Lower leg skin (tissue), 4 donors: ENCODE data around the gene GRWD1. TPM values are rescaled to one million over a fixed set of nuclear protein-coding genes. Genes with fewer than 3 reads are reported as not detected.

Experiments used
- DNase-seq, 2 donors: peaks; one replicate each; pipeline ENCODE4 v3.0.0-alpha.2; 2019; ENCODE audit warnings: low spot score in 2 of 2
- H3K4me3 ChIP-seq: fragments of 200-600 bp; sonication (generic); 2 replicates; pipeline ENCODE4 v1.5.1; 2017; ENCODE audit warnings: mild to moderate bottlenecking, low read depth; ENCODE audit not compliant: poor library complexity, severe bottlenecking
- CTCF ChIP-seq, 3 donors: fragments of 450-650 bp; IDR thresholded peaks; one replicate each; pipeline ENCODE4 v1.5.1; 2016; ENCODE audit warnings: antibody characterized with exemption in 3 of 3, mild to moderate bottlenecking in 3 of 3, moderate library complexity in 2 of 3
- POLR2A ChIP-seq, 2 donors: fragments of 450-650 bp; IDR thresholded peaks; one replicate each; pipeline ENCODE4 v1.6.1; 2016 to 2017; ENCODE audit warnings: antibody characterized with exemption in 2 of 2, mild to moderate bottlenecking in 1 of 2, moderate library complexity in 1 of 2
- WGBS, 2 donors: methylation state at CpG; one replicate each; pipeline ENCODE4 v1.1.5; 2018; 5-methylcytosine and 5-hydroxymethylcytosine counted together
- intact Hi-C: fragments of 100-400 bp; cut with DNase I; formaldehyde crosslinking; loops from one replicate; pipeline ENCODE4 v1.15.0; 2023; ENCODE audit warnings: low total_unique reads
- total RNA-seq, 4 donors: library from RNA; depleted of rRNA; stranded (reverse); fragments of >200 nt; gene quantifications; one replicate each; pipeline ENCODE4 v1.1.0, GENCODE V29; 2016

Gene GRWD1
- total RNA-seq, 4 donors from 2014 or later = 33.3 to 44.4 (median 39.3) TPM

- no peak for DNase-seq
- intact Hi-C loops = loop anchor here (5.0 kb wide), 1 partner anchor 832 kb away; no protein-coding TSS in a partner anchor
- TF ChIP-seq POLR2A (IDR thresholded peaks at IDR 0.05) (no peak), CTCF (IDR thresholded peaks at IDR 0.05) (no peak)
- WGBS, 2 donors = 53 to 54% methylated on average over 20 of the region's 20 CpGs
- H3K4me3 ChIP-seq = peak overlapping the region; percentile 88
Measured at GRCh38 chr19:48469934-48470680, 24.3 kb downstream of the GRWD1 start.

GRCh38 chr19:48470856-48471255 is 25.1 kb downstream of the GRWD1 start:
- no peak for DNase-seq
- H3K4me3 ChIP-seq = no peak overlapping the region
- intact Hi-C loops = no loop called here
- TF ChIP-seq CTCF (IDR thresholded peaks at IDR 0.05) (no peak), POLR2A (IDR thresholded peaks at IDR 0.05) (no peak)
- 89 to 91% methylated on average over 9 to 10 of the region's 10 CpGs for WGBS, 2 donors

- no peak for DNase-seq
- WGBS, 2 donors = 65 to 80% methylated on average over 4 of the region's 4 CpGs
- H3K4me3 ChIP-seq = no peak overlapping the region
- TF ChIP-seq CTCF (IDR thresholded peaks at IDR 0.05) = no peak
- intact Hi-C loops = no loop called here
Measured at GRCh38 chr19:48471836-48472235, 26.1 kb downstream of the GRWD1 start.

- no peak for DNase-seq
- H3K4me3 ChIP-seq = no peak overlapping the region
- no peak for TF ChIP-seq CTCF (IDR thresholded peaks at IDR 0.05)
- no peak for TF ChIP-seq POLR2A (IDR thresholded peaks at IDR 0.05)
- WGBS, 2 donors = 70 to 82% methylated on average over 14 of the region's 14 CpGs
- intact Hi-C loops = no loop called here
Measured at GRCh38 chr19:48473161-48473966, 27.6 kb downstream of the GRWD1 start.

GRCh38 chr19:48474084-48474592 is 28.4 kb downstream of the GRWD1 start:
- DNase-seq = no peak
- TF ChIP-seq CTCF (IDR thresholded peaks at IDR 0.05) (no peak), POLR2A (IDR thresholded peaks at IDR 0.05) (no peak)
- WGBS, 2 donors = 86 to 90% methylated on average over 11 to 16 of the region's 16 CpGs
- no peak overlapping the region for H3K4me3 ChIP-seq
- intact Hi-C loops = no loop called here
